ENCODE data around the gene TDRD3. TPM values are rescaled to one million over a fixed set of nuclear protein-coding genes. Genes with fewer than 3 reads are reported as not detected.

Gene TDRD3
- total RNA-seq, 1 experiment from 2014 or later: 5.8 TPM

GRCh38 chr13:60519496-60519895 lies 122.5 kb downstream of the TDRD3 start:
- CTCF ChIA-PET: no interaction called here
- ATAC-seq (no peak), DNase-seq (no peak)
- no peaks in the 10 kb centered on the region for H3F3A ChIP-seq (ENCODE audit: low read length, unreplicated experiment)
- no peak overlapping the region for H3K4me3 ChIP-seq (ENCODE audit: low read length)
- H4K20me1 ChIP-seq (ENCODE audit: low read length): no peaks in the 10 kb centered on the region
- no peaks in the 10 kb centered on the region for H3K4me1 ChIP-seq (ENCODE audit: insufficient read depth, low read length)
- no peaks in the 10 kb centered on the region for H3K36me3 ChIP-seq (ENCODE audit: low read depth, low read length)
- H3K9me3 ChIP-seq (ENCODE audit: low read length): no peaks in the 10 kb centered on the region
- no peak overlapping the region for H2AFZ ChIP-seq (ENCODE audit: low read length)
- no peaks in the 10 kb centered on the region for H3K27me3 ChIP-seq (ENCODE audit: low read length)
- TF ChIP-seq EZH2 (IDR thresholded peaks at IDR 0.05; ENCODE audit: low read length, unreplicated experiment): no peak
- TF ChIP-seq EZH2phosphoT487 (IDR thresholded peaks at IDR 0.05; ENCODE audit: borderline replicate concordance, low read length): no peak
- TF ChIP-seq CTCF (conservative IDR thresholded peaks at IDR 0.05; ENCODE audit: low read depth, low read length): no peak
- H3K27ac ChIP-seq (ENCODE audit: low read length): no peak overlapping the region
- intact Hi-C loops (cut with micrococcal nuclease): no loop called here
- H3K79me2 ChIP-seq (ENCODE audit: low read length): no peaks in the 10 kb centered on the region
- no peaks in the 10 kb centered on the region for H3K9me2 ChIP-seq (replicated peaks; ENCODE audit: low read length)
- no TSS peak for BruUV-seq (replicated peaks)
- POLR2A ChIA-PET (ENCODE audit: unreplicated experiment): interaction anchor here (0.7 kb wide), 1 partner anchor 257 kb away, joined by 3 read pairs; no protein-coding TSS in a partner anchor
- H3K9ac ChIP-seq (ENCODE audit: low read length): no peak overlapping the region
- H3K4me2 ChIP-seq (ENCODE audit: low read length): no peak overlapping the region

- no peaks in the 10 kb centered on the region for H3K27me3 ChIP-seq (ENCODE audit: low read length)
- H3K79me2 ChIP-seq (ENCODE audit: low read length): no peaks in the 10 kb centered on the region
- no peak for ATAC-seq
- intact Hi-C loops (cut with micrococcal nuclease): no loop called here
- no peak overlapping the region for H3K9ac ChIP-seq (ENCODE audit: low read length)
- H3K9me3 ChIP-seq (ENCODE audit: low read length): no peaks in the 10 kb centered on the region
- no peaks in the 10 kb centered on the region for H3F3A ChIP-seq (ENCODE audit: low read length, unreplicated experiment)
- H3K9me2 ChIP-seq (replicated peaks; ENCODE audit: low read length): no peaks in the 10 kb centered on the region
- H4K20me1 ChIP-seq (ENCODE audit: low read length): no peaks in the 10 kb centered on the region
- H3K4me2 ChIP-seq (ENCODE audit: low read length): no peak overlapping the region
- no peaks in the 10 kb centered on the region for H3K36me3 ChIP-seq (ENCODE audit: low read depth, low read length)
- no TSS peak for BruUV-seq (replicated peaks)
- no peak for DNase-seq
- no peak overlapping the region for H3K27ac ChIP-seq (ENCODE audit: low read length)
- no peaks in the 10 kb centered on the region for H3K4me1 ChIP-seq (ENCODE audit: insufficient read depth, low read length)
- H3K4me3 ChIP-seq (ENCODE audit: low read length): no peak overlapping the region
- TF ChIP-seq CTCF (conservative IDR thresholded peaks at IDR 0.05; ENCODE audit: low read depth, low read length) (no peak), EZH2phosphoT487 (IDR thresholded peaks at IDR 0.05; ENCODE audit: borderline replicate concordance, low read length) (no peak), EZH2 (IDR thresholded peaks at IDR 0.05; ENCODE audit: low read length, unreplicated experiment) (no peak)
- ChIA-PET POLR2A (ENCODE audit: unreplicated experiment) (no interaction called here), CTCF (no interaction called here)
- no peak overlapping the region for H2AFZ ChIP-seq (ENCODE audit: low read length)
Measured at GRCh38 chr13:60520902-60521569, 124.0 kb downstream of the TDRD3 start.

DNA sequence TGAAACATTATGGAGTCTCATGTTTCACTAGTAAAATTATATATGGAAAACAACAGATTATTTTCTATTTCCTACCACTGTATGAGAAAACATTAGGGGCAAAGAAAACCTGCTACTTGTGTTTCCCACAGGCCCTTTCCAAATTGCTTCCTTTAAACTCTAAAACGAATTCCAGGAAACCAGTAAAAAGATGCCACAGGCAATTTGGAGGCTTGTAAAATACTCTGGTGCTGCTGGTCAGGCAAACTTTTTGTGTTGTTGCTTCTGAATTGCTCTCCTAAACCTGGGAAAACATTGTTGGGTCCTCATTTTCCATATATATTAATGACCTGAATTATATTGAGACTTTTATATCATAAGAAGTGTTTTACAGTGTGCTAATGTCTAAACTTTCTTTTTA lies 141.5 kb downstream of the TDRD3 start:
- no peaks in the 10 kb centered on the region for H3F3A ChIP-seq (ENCODE audit: low read length, unreplicated experiment)
- POLR2A ChIA-PET (ENCODE audit: unreplicated experiment): no interaction called here
- TF ChIP-seq CTCF (conservative IDR thresholded peaks at IDR 0.05; ENCODE audit: low read depth, low read length) (no peak), EZH2 (IDR thresholded peaks at IDR 0.05; ENCODE audit: low read length, unreplicated experiment) (no peak), EZH2phosphoT487 (IDR thresholded peaks at IDR 0.05; ENCODE audit: borderline replicate concordance, low read length) (no peak)
- H3K9ac ChIP-seq (ENCODE audit: low read length): no peak overlapping the region
- CTCF ChIA-PET: no interaction called here
- no TSS peak for BruUV-seq (replicated peaks)
- intact Hi-C loops (cut with micrococcal nuclease): no loop called here
- no peaks in the 10 kb centered on the region for H3K36me3 ChIP-seq (ENCODE audit: low read depth, low read length)
- no peak overlapping the region for H3K4me3 ChIP-seq (ENCODE audit: low read length)
- DNase-seq (peak; percentile 19), ATAC-seq (peak; percentile 49; the same call in 1 of the 2 replicates)
- H2AFZ ChIP-seq (ENCODE audit: low read length): no peak overlapping the region
- no peak overlapping the region for H3K27ac ChIP-seq (ENCODE audit: low read length)
- no peaks in the 10 kb centered on the region for H3K79me2 ChIP-seq (ENCODE audit: low read length)
- no peaks in the 10 kb centered on the region for H3K27me3 ChIP-seq (ENCODE audit: low read length)
- no peak overlapping the region for H3K4me2 ChIP-seq (ENCODE audit: low read length)
- H4K20me1 ChIP-seq (ENCODE audit: low read length): no peaks in the 10 kb centered on the region
- no peaks in the 10 kb centered on the region for H3K9me3 ChIP-seq (ENCODE audit: low read length)
- 0 out of 2 replicates have a peak, but pooled peaks cover 7% of the 10 kb centered on the region for H3K4me1 ChIP-seq (ENCODE audit: insufficient read depth, low read length)
- H3K9me2 ChIP-seq (replicated peaks; ENCODE audit: low read length): no peaks in the 10 kb centered on the region
